Spleen (tissue), 11 donors: ENCODE results near the gene C16orf87. TPM values are rescaled to one million over a fixed set of nuclear protein-coding genes. Genes with fewer than 3 reads are reported as not detected.

Experiments used
- DNase-seq: peaks from one replicate; pipeline ENCODE4 v3.0.0-alpha.2; 2020
- H3K27ac ChIP-seq, 8 donors: fragments of 200-600 bp; sonication (generic) in 7 of 8; 1 replicate in 4 of 8; 2 replicates in 4 of 8; pipeline versions ENCODE4 v1.5.0 to v1.8.0; 2016 to 2021; ENCODE audit warnings: inconsistent platforms in 4 of 8, mild to moderate bottlenecking in 4 of 8, moderate library complexity in 1 of 8
- H3K27me3 ChIP-seq, 7 donors: fragments of 200-600 bp; sonication (generic) in 6 of 7; replicated peaks in 1 of 7; 1 replicate in 4 of 7; 2 replicates in 3 of 7; pipeline versions ENCODE4 v1.5.0 to v1.8.0; 2016 to 2021; ENCODE audit warnings: inconsistent platforms in 3 of 7, mild to moderate bottlenecking in 1 of 7
- H3K36me3 ChIP-seq, 6 donors: fragments of 200-600 bp; sonication (generic) in 5 of 6; 1 replicate in 4 of 6; 2 replicates in 2 of 6; pipeline versions ENCODE4 v1.5.0 to v1.8.0; 2016 to 2021; ENCODE audit warnings: inconsistent platforms in 2 of 6
- H3K4me1 ChIP-seq, 6 donors: fragments of 200-600 bp; sonication (generic) in 5 of 6; 1 replicate in 3 of 6; 2 replicates in 3 of 6; pipeline versions ENCODE4 v1.5.0 to v1.8.0; 2016 to 2021; ENCODE audit warnings: inconsistent platforms in 3 of 6
- H3K4me3 ChIP-seq, 8 donors: fragments of 200-600 bp; sonication (generic) in 7 of 8; 1 replicate in 4 of 8; 2 replicates in 4 of 8; pipeline versions ENCODE4 v1.5.0 to v1.8.0; 2016 to 2021; ENCODE audit warnings: inconsistent platforms in 4 of 8, mild to moderate bottlenecking in 4 of 8, moderate library complexity in 2 of 8
- H3K9me3 ChIP-seq, 8 donors: fragments of 200-600 bp; sonication (generic) in 7 of 8; 1 replicate in 4 of 8; 2 replicates in 4 of 8; pipeline versions ENCODE4 v1.5.0 to v1.8.0; 2016 to 2021; ENCODE audit warnings: inconsistent platforms in 4 of 8
- POLR2A ChIP-seq, 3 donors: fragments of 450-650 bp; IDR thresholded peaks; one replicate each; pipeline ENCODE4 v1.5.1; 2017; ENCODE audit warnings: antibody characterized with exemption in 3 of 3, mild to moderate bottlenecking in 1 of 3
- POLR2AphosphoS5 ChIP-seq, 3 donors: sonication (generic); formaldehyde crosslinking; IDR thresholded peaks; one replicate each; pipeline ENCODE4 v1.5.1; 2017; ENCODE audit warnings: antibody characterized with exemption in 3 of 3
- WGBS, 5 donors: extraction: QIAGEN DNeasy Blood & Tissue Kit in 3 of 5; methylation state at CpG; one replicate each; pipeline versions ENCODE4 v1.1.5 to v1.1.7; 2013 to 2018; 5-methylcytosine and 5-hydroxymethylcytosine counted together
- intact Hi-C: fragments of 100-400 bp; cut with DNase I; formaldehyde crosslinking; loops from one replicate; pipeline ENCODE4 v1.15.0; 2023; ENCODE audit warnings: low total_unique reads
- polyA plus RNA-seq, 3 donors: library from polyadenylated mRNA; stranded (reverse); fragments of 200-250 nt; gene quantifications; one replicate each; pipeline ENCODE4 v1.2.1, GENCODE V29; 2013
- total RNA-seq, 7 donors: library from RNA; depleted of rRNA in 3 of 7; stranded (reverse); fragments of >200 nt in 3 of 7; fragmentation: NEBNext Ultra II Directional in 4 of 7; extraction: Animal tissue kit (Norgen Biotek cat#: 25700) in 4 of 7; gene quantifications; one replicate each; pipeline versions ENCODE4 v1.1.0 to v1.2.1, GENCODE V29; 2016 to 2021
- TF ChIP-seq, protein P1 (sequence below), 11 experiments: fragments of 200-600 bp in 7 of 11; fragments of 450-650 bp in 4 of 11; sonication (generic) in 4 of 11; IDR thresholded peaks in 8 of 11; conservative IDR thresholded peaks in 3 of 11; 1 replicate in 7 of 11; 2 replicates in 4 of 11; pipeline versions ENCODE4 v1.4.0 to v1.8.0; 2016 to 2021; ENCODE audit warnings: antibody characterized with exemption in 11 of 11, inconsistent platforms in 4 of 11, mild to moderate bottlenecking in 1 of 11
- donor health status: healthy with polysubstance abuse.
- donor health status: DM: no; HTN: no; CAD: no; lungs with moderate emphysema.
- donor health status: DM: no; HTN: no; CAD: no.
- donor health status: Bipolar disorder and iron deficiency.
- donor health status: healthy.
- donor health status: DM: no; HTN: no; CAD: no.
- donor health status: DM: yes; HTN: yes; CAD: no.

Gene C16orf87
- total and polyA plus RNA-seq, 10 donors, result 7.2 to 10.3 (median 8.5) TPM

DNA sequence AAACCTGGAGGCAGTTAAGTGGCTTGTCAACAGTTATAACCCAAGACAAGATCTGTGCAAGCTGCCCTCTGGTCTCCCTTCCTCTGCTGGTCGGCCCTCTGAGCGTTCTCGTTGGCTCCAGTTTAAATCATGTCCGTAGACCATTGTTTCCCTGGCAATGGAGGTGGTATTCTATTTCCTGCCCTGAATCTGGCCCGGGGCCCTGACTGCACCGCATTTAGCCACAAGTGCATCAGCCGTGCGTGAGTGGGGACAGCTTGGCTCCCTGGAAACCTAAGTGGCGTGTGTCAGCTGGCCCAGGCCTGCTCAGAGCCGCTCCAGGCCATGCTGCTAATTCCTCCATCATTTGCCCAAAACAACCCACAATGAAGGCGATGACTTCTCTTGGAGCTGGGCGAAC, 67.8 kb downstream of the C16orf87 start:
- Histone ChIP-seq H3K27me3 (peaks cover 0 to 3% (median 0%) of the 10 kb centered on the region in 7 donors), H3K4me3 (no peak overlapping the region), H3K9me3 (no peaks in the 10 kb centered on the region), H3K4me1 (peaks cover 0 to 6% (median 0%) of the 10 kb centered on the region in 6 donors), H3K36me3 (no peaks in the 10 kb centered on the region), H3K27ac (no peak overlapping the region)
- intact Hi-C loops, result no loop called here
- peak; percentile 67 for DNase-seq
- WGBS, 5 donors, result 55 to 76% (median 60%) methylated on average over 6 to 12 of the region's 12 CpGs
- TF ChIP-seq POLR2AphosphoS5 (IDR thresholded peaks at IDR 0.05) (no peak), POLR2A (IDR thresholded peaks at IDR 0.05) (no peak)
- TF ChIP-seq, protein P1, sequence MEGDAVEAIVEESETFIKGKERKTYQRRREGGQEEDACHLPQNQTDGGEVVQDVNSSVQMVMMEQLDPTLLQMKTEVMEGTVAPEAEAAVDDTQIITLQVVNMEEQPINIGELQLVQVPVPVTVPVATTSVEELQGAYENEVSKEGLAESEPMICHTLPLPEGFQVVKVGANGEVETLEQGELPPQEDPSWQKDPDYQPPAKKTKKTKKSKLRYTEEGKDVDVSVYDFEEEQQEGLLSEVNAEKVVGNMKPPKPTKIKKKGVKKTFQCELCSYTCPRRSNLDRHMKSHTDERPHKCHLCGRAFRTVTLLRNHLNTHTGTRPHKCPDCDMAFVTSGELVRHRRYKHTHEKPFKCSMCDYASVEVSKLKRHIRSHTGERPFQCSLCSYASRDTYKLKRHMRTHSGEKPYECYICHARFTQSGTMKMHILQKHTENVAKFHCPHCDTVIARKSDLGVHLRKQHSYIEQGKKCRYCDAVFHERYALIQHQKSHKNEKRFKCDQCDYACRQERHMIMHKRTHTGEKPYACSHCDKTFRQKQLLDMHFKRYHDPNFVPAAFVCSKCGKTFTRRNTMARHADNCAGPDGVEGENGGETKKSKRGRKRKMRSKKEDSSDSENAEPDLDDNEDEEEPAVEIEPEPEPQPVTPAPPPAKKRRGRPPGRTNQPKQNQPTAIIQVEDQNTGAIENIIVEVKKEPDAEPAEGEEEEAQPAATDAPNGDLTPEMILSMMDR (IDR thresholded peaks at IDR 0.05 in 8 of 11, conservative IDR thresholded peaks at IDR 0.05 in 3 of 11), result no peak

DNA sequence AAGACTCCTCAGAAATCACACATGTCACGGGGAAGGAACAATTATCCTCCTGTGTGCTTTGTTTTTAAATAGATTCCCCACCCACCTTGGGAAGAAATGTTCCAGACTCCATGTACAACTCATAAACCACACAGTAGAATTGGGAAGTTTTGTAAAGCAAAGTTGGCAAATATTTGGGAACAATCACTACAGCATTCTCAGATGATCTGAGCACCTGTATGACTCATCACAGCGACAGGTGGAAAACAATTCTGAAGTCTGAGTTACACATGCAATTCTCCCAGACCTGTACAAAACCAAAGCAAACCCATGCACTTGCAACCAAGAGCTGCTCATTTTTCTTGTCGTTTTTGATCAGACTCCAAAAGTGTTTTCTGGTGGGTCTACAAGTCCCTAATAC, 68.4 kb downstream of the C16orf87 start:
- no peaks in the 10 kb centered on the region for H3K36me3 ChIP-seq
- DNase-seq, result no peak
- H3K27ac ChIP-seq, result no peak overlapping the region
- TF ChIP-seq POLR2AphosphoS5 (IDR thresholded peaks at IDR 0.05) (no peak), POLR2A (IDR thresholded peaks at IDR 0.05) (no peak)
- TF ChIP-seq, protein P1 (IDR thresholded peaks at IDR 0.05 in 8 of 11, conservative IDR thresholded peaks at IDR 0.05 in 3 of 11), result no peak
- 76 to 93% (median 86%) methylated on average over 3 of the region's 3 CpGs for WGBS, 5 donors
- H3K27me3 ChIP-seq, result peaks cover 0 to 3% (median 0%) of the 10 kb centered on the region in 7 donors
- intact Hi-C loops, result no loop called here
- peaks cover 0 to 6% (median 0%) of the 10 kb centered on the region in 6 donors for H3K4me1 ChIP-seq
- H3K4me3 ChIP-seq, result no peak overlapping the region
- H3K9me3 ChIP-seq, result no peaks in the 10 kb centered on the region

DNA sequence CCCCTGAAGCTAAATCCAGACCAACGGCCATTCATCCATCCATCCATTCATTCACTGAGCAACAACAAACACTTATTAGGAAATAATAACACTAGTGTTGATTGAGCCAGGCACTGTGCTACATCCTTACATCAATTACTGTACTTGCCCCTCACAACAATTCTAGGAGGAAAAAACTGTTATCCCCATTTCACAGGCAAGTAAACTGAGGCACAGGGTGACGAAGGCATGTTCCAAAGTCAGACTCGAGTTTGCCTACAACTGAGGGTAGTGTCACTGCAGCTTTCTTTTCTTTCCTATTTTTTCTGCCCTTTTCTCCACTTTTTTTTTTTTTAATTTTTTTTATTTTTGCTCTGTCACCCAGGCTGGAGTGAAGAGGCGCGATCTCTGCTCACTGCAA, 71.7 kb downstream of the C16orf87 start:
- Histone ChIP-seq H3K36me3 (no peaks in the 10 kb centered on the region), H3K4me3 (no peak overlapping the region), H3K27ac (no peak overlapping the region), H3K27me3 (peaks cover 0 to 8% (median 0%) of the 10 kb centered on the region in 7 donors), H3K9me3 (no peaks in the 10 kb centered on the region), H3K4me1 (no peaks in the 10 kb centered on the region)
- no peak for DNase-seq
- intact Hi-C loops, result no loop called here
- 87 to 95% (median 90%) methylated on average over 5 of the region's 5 CpGs for WGBS, 5 donors
- TF ChIP-seq POLR2A (IDR thresholded peaks at IDR 0.05) (no peak), POLR2AphosphoS5 (IDR thresholded peaks at IDR 0.05) (no peak)
- TF ChIP-seq, protein P1 (IDR thresholded peaks at IDR 0.05 in 8 of 11, conservative IDR thresholded peaks at IDR 0.05 in 3 of 11), result no peak

DNA sequence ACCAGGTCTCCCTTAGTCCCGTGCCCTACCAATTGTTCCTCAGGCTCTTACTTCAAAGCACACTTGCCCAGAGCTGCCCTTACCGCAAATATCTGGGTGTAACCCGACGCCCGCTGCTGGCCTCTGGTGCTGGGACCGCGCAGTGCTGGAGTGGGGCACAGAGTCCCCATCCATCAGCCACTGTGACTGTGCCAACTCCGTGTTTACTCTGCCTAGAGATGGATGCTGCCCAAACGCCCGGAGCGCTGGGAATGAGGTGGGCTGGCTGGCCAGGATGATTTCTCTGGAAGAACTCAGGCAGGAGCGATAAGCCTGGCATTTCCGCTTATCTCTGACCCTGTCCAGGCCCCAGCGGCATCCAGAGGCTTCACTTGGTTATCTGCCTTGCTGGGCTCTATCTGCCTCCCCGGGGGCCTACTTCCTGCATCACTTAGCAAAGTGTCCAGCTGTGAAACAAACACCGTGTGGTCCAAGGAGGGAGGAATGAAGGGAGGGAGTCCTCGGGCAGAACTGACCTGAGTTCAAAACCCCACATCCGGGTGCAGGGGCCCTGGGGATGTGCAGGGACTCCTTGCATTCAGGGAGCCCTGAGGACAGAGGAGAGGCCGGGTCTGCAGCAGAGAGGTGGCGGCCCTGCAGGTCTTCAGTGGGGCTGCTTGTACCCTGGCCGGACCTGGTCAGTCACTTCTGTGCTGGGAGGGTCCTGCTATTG, 73.5 kb downstream of the C16orf87 start:
- peak; percentile 69 for DNase-seq
- H3K4me1 ChIP-seq, result no peaks in the 10 kb centered on the region
- 53 to 69% (median 66%) methylated on average over 18 to 21 of the region's 21 CpGs for WGBS, 5 donors
- H3K27ac ChIP-seq, result no peak overlapping the region
- no peak overlapping the region for H3K4me3 ChIP-seq
- no peaks in the 10 kb centered on the region for H3K9me3 ChIP-seq
- no peaks in the 10 kb centered on the region for H3K36me3 ChIP-seq
- peaks cover 0 to 8% (median 0%) of the 10 kb centered on the region in 7 donors for H3K27me3 ChIP-seq
- TF ChIP-seq POLR2AphosphoS5 (IDR thresholded peaks at IDR 0.05), result no peak
- TF ChIP-seq POLR2A (IDR thresholded peaks at IDR 0.05), result no peak
- TF ChIP-seq, protein P1 (IDR thresholded peaks at IDR 0.05 in 8 of 11, conservative IDR thresholded peaks at IDR 0.05 in 3 of 11), result no peak
- intact Hi-C loops, result no loop called here
